GM23338 (cell line): ENCODE data around the gene EMP2. TPM values are rescaled to one million over a fixed set of nuclear protein-coding genes. Genes with fewer than 3 reads are reported as not detected.

ENCODE experiments used
- ATAC-seq: fragments of 200-7000 bp; cut with Tn5 transposase; 3 replicates; pipeline ENCODE4 v1.9.1; 2020
- DNase-seq: peaks from one replicate; pipeline ENCODE4 v3.0.0-alpha.2; 2015; ENCODE audit warnings: low spot score
- H2AFZ ChIP-seq: fragments of 200-600 bp; sonication (generic); 2 replicates; pipeline ENCODE4 v1.8.0; 2016; ENCODE audit warnings: antibody characterized with exemption, mild to moderate bottlenecking, moderate library complexity
- H3F3A ChIP-seq: fragments of 200-600 bp; sonication (generic); replicated peaks from 2 replicates; pipeline ENCODE4 v1.8.0; 2017; ENCODE audit warnings: antibody characterized with exemption, mixed run types, low read depth
- H3K27ac ChIP-seq: fragments of 200-600 bp; sonication (generic); 2 replicates; pipeline ENCODE4 v1.6.1; 2016; ENCODE audit warnings: low read depth
- H3K27me3 ChIP-seq: fragments of 200-600 bp; sonication (generic); 2 replicates; pipeline ENCODE4 v1.8.0; 2016; ENCODE audit warnings: mild to moderate bottlenecking, mixed run types, moderate library complexity; ENCODE audit not compliant: insufficient read depth
- H3K36me3 ChIP-seq: fragments of 200-600 bp; sonication (generic); 2 replicates; pipeline ENCODE4 v1.8.0; 2016; ENCODE audit warnings: mild to moderate bottlenecking; ENCODE audit not compliant: insufficient read depth
- H3K4me1 ChIP-seq: fragments of 200-600 bp; sonication (generic); 2 replicates; pipeline ENCODE4 v1.8.0; 2016; ENCODE audit warnings: mild to moderate bottlenecking, moderate library complexity; ENCODE audit not compliant: insufficient read depth
- H3K4me2 ChIP-seq: fragments of 200-600 bp; sonication (generic); 2 replicates; pipeline ENCODE4 v1.7.1; 2017; ENCODE audit warnings: mixed run types
- H3K4me3 ChIP-seq: fragments of 200-600 bp; sonication (generic); 2 replicates; pipeline ENCODE4 v1.6.1; 2016; ENCODE audit warnings: mixed run types
- H3K79me2 ChIP-seq: fragments of 200-600 bp; sonication (generic); replicated peaks from 2 replicates; pipeline ENCODE4 v1.8.0; 2017; ENCODE audit warnings: mild to moderate bottlenecking; ENCODE audit not compliant: insufficient read depth
- H3K9me2 ChIP-seq: fragments of 200-600 bp; sonication (generic); 2 replicates; pipeline ENCODE4 v1.8.0; 2017; ENCODE audit not compliant: insufficient read depth
- H4K20me1 ChIP-seq: fragments of 200-600 bp; sonication (generic); replicated peaks from 2 replicates; pipeline ENCODE4 v1.8.0; 2017; ENCODE audit warnings: mild to moderate bottlenecking; ENCODE audit not compliant: insufficient read depth
- H3K27ac Mint-ChIP-seq: 2 replicates; pipeline ENCODE4 v1.8.0; 2020; ENCODE audit warnings: inconsistent platforms, mild to moderate bottlenecking, moderate library complexity, mixed read lengths
- H3K27me3 Mint-ChIP-seq: 3 replicates; pipeline ENCODE4 v1.8.0; 2022; ENCODE audit warnings: low read depth, mild to moderate bottlenecking, moderate library complexity, mixed read lengths, inconsistent platforms; ENCODE audit not compliant: insufficient read depth, poor library complexity
- H3K36me3 Mint-ChIP-seq: 3 replicates; pipeline ENCODE4 v1.8.0; 2021; ENCODE audit warnings: low read depth, mild to moderate bottlenecking, inconsistent platforms, moderate library complexity, mixed read lengths
- H3K4me1 Mint-ChIP-seq: 3 replicates; pipeline ENCODE4 v1.8.0; 2020; ENCODE audit warnings: mild to moderate bottlenecking, inconsistent platforms, mixed read lengths
- H3K4me3 Mint-ChIP-seq: 3 replicates; pipeline ENCODE4 v1.8.0; 2021; ENCODE audit warnings: moderate library complexity, mild to moderate bottlenecking, inconsistent platforms, mixed read lengths
- H3K9me3 Mint-ChIP-seq: 3 replicates; pipeline ENCODE4 v1.8.0; 2020; ENCODE audit warnings: moderate library complexity, mild to moderate bottlenecking, inconsistent platforms, mixed read lengths
- CREB1 ChIP-seq: fragments of 250-450 bp; sonication (Bioruptor Pico); IDR thresholded peaks from 2 replicates; pipeline ENCODE4 v1.5.0; 2020; ENCODE audit warnings: low read depth, mild to moderate bottlenecking, moderate library complexity
- CTCF ChIP-seq, 2 experiments: fragments of 200-600 bp in 1 of 2; sonication (generic) in 1 of 2; conservative IDR thresholded peaks; 2 replicates each; pipeline versions ENCODE4 v1.5.1 to v1.6.1; 2016 to 2017; ENCODE audit warnings: antibody characterized with exemption in 2 of 2, low read depth in 2 of 2, mild to moderate bottlenecking in 2 of 2, moderate library complexity in 1 of 2
- EZH2phosphoT487 ChIP-seq: fragments of 200-600 bp; sonication (generic); IDR thresholded peaks from one replicate; pipeline ENCODE4 v1.8.1; 2018; ENCODE audit warnings: antibody characterized with exemption; ENCODE audit not compliant: unreplicated experiment
- JUNB ChIP-seq: IDR thresholded peaks from one replicate; pipeline ENCODE4 v1.6.1; 2016; ENCODE audit warnings: antibody characterized with exemption; ENCODE audit not compliant: unreplicated experiment
- POLR2AphosphoS5 ChIP-seq: IDR thresholded peaks from 2 replicates; pipeline ENCODE4 v1.6.1; 2016; ENCODE audit warnings: antibody characterized with exemption, low read depth
- STAT1 ChIP-seq: IDR thresholded peaks from one replicate; pipeline ENCODE4 v1.6.1; 2016; ENCODE audit warnings: antibody characterized with exemption; ENCODE audit not compliant: unreplicated experiment
- ZNF462 ChIP-seq: fragments of 250-450 bp; sonication (Bioruptor Pico); IDR thresholded peaks from 2 replicates; pipeline ENCODE4 v1.5.0; 2020; ENCODE audit warnings: mild to moderate bottlenecking, moderate library complexity
- polyA plus RNA-seq: library from polyadenylated mRNA; unstranded; fragments of >200 nt; fragmentation: Nextera tagmentation; extraction: Ambion mirVana; gene quantifications from 2 replicates; pipeline ENCODE4 v1.2.1, GENCODE V29; 2016
- total RNA-seq: library from RNA; depleted of rRNA; stranded (reverse); fragments of >200 nt; shearing (Covaris generic); gene quantifications from 2 replicates; pipeline ENCODE4 v1.2.3, GENCODE V29; 2014

EMP2 gene
- total and polyA plus RNA-seq, 2 experiments from 2014 or later = 7.3 to 40.1 TPM

- TF ChIP-seq ZNF462 (CRISPR knock-in tag) (no peak), JUNB (no peak), CREB1 (CRISPR knock-in tag) (no peak), EZH2phosphoT487 (no peak), STAT1 (no peak)
These were observed 59.4 kb downstream of the EMP2 start (continued) for GRCh38 chr16:10520869-10521578.

GRCh38 chr16:10519929-10520868 lies 60.2 kb downstream of the EMP2 start:
- peak overlapping the region; percentile 56 for H2AFZ ChIP-seq
- H3K4me1 Mint-ChIP-seq = no peaks in the 10 kb centered on the region
- H3K4me1 ChIP-seq = no peaks in the 10 kb centered on the region
- ATAC-seq = no peak
- DNase-seq = no peak
- H3K9me3 Mint-ChIP-seq = peaks cover 5% of the 10 kb centered on the region
- H3K27ac Mint-ChIP-seq = no peak overlapping the region
- H3K36me3 Mint-ChIP-seq = peaks cover 3% of the 10 kb centered on the region; the same call in 1 of the 3 replicates
- no peak overlapping the region for H3K4me2 ChIP-seq
- H3K79me2 ChIP-seq = no peaks in the 10 kb centered on the region
- no peaks in the 10 kb centered on the region for H3K27me3 ChIP-seq
- no peaks in the 10 kb centered on the region for H3K9me2 ChIP-seq
- H3K4me3 Mint-ChIP-seq = no peak overlapping the region
- H3K27ac ChIP-seq = no peak overlapping the region
- no peaks in the 10 kb centered on the region for H4K20me1 ChIP-seq
- no peak overlapping the region for H3K4me3 ChIP-seq
- peaks cover 3% of the 10 kb centered on the region for H3K27me3 Mint-ChIP-seq
- 0 out of 2 replicates have a peak, but pooled peaks cover 2% of the 10 kb centered on the region for H3F3A ChIP-seq
- H3K36me3 ChIP-seq = no peaks in the 10 kb centered on the region
- TF ChIP-seq CTCF (conservative IDR thresholded peaks at IDR 0.05; ENCODE audit: low read depth in 2 of 2) = no peak
- TF ChIP-seq POLR2AphosphoS5 = no peak
